Hematopoietic multipotent progenitor cell treated with erythropoietin and hydrocortisone succinate and interleukin-3 and kit ligand, for 6 days (in vitro differentiated cells): ENCODE measurements around the gene MRTO4.
"Not testable (repeated sequence)": the region's sequence is repeated elsewhere in the genome, so short reads cannot be mapped to it uniquely, and the experiment has no call there.

Experiments
- DNase-seq: peaks from one replicate; pipeline ENCODE4 v3.0.0-alpha.2; 2015

The MRTO4 gene

GRCh38 chr1:19251305-19252196 lies at the start of gene MRTO4, which contains the start of gene EMC1:
TSS of gene MRTO4 (plus strand) at chr1:19251805. CDS start at chr1:19251836, 31 bp downstream.
TSS of gene EMC1 (minus strand) at chr1:19251524. CDS start at chr1:19251509, 15 bp downstream.
- DNase-seq, result peak; percentile 88

- DNase-seq, result no peak
These were observed 49.2 kb upstream of the MRTO4 start for GRCh38 chr1:19202396-19202795.

- no peak for DNase-seq
These were observed 48.2 kb upstream of the MRTO4 start for GRCh38 chr1:19203440-19203839.

GRCh38 chr1:19204446-19205266 lies 46.9 kb upstream of the MRTO4 start:
- peak; percentile 26 for DNase-seq

GRCh38 chr1:19205403-19205802 lies 46.2 kb upstream of the MRTO4 start:
- DNase-seq, result peak; percentile 24

GRCh38 chr1:19205845-19206244 lies 45.8 kb upstream of the MRTO4 start:
- DNase-seq, result peak; percentile 36

GRCh38 chr1:19206947-19207346 lies 44.7 kb upstream of the MRTO4 start:
- DNase-seq, result peak; percentile 66

- peak; percentile 43 for DNase-seq
These were observed 42.7 kb upstream of the MRTO4 start for GRCh38 chr1:19208710-19209438.

GRCh38 chr1:19209439-19209989 lies 42.1 kb upstream of the MRTO4 start:
- peak; percentile 76 for DNase-seq

GRCh38 chr1:19209990-19210771 lies 41.4 kb upstream of the MRTO4 start, which contains the start of gene UBR4:
TSS of gene UBR4 (minus strand) at chr1:19210266. CDS start at chr1:19210248, 18 bp downstream.
- DNase-seq, result peak; percentile 97

GRCh38 chr1:19210772-19211549 lies 40.6 kb upstream of the MRTO4 start:
- DNase-seq, result peak; percentile 52

- DNase-seq, result no peak
These were observed 39.4 kb upstream of the MRTO4 start for GRCh38 chr1:19212167-19212566.

GRCh38 chr1:19213580-19213979 lies 38.0 kb upstream of the MRTO4 start:
- no peak for DNase-seq

- DNase-seq, result not testable (repeated sequence)
These were observed 35.0 kb upstream of the MRTO4 start for GRCh38 chr1:19216585-19216984.

GRCh38 chr1:19219451-19219850 lies 32.2 kb upstream of the MRTO4 start:
- DNase-seq, result no peak

GRCh38 chr1:19220080-19220846 lies 31.3 kb upstream of the MRTO4 start:
- DNase-seq, result no peak

GRCh38 chr1:19220991-19221390 lies 30.6 kb upstream of the MRTO4 start:
- no peak for DNase-seq

GRCh38 chr1:19222573-19222972 lies 29.0 kb upstream of the MRTO4 start:
- DNase-seq, result no peak

GRCh38 chr1:19222979-19223824 lies 28.4 kb upstream of the MRTO4 start:
- DNase-seq, result no peak
